HG02938 (cell line): Measurements from ENCODE around the gene KCNK15.

Experiments
- ATAC-seq: cut with Tn5 transposase; IDR thresholded peaks from one replicate; pipeline ENCODE4 v1.9.1; 2021; ENCODE audit warnings: mild to moderate bottlenecking, moderate library complexity; ENCODE audit not compliant: unreplicated experiment

KCNK15 gene

DNA sequence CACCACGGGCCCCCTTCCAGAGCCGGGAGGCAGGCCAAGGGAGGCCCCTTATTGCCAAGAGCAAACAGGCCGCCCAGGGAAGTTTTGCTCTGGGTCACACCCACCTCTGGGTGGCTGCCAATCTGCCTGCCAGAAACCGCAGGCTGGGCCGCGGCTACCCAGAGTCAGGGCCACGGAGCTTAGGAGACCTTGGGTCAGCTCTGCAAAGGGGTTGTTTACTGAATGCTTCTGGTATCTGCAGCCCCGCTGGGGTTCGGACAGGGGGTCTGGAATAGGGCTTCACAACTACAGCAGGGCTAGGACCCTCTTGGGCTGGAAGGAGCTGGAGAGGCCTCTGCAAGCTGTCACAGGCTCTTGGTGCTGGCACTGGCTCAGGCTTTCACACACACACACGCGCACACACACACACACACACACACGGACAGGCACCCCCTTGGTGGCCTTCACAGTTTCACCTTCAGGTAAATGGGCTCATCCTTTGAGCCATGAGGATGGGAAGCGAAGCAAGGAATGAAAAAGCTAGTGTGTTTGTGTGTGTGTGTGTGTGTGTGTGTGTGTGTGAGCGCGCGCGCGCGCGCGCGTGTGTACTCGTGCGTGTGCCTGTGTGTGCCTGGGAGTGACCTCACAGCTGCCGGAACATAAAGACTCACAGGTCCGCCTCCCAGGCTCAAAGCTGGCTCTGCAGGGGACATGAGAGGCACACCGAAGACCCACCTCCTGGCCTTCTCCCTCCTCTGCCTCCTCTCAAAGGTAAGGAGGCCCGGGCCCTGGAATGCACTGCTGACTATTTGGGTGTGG is 30.8 kb upstream of the KCNK15 start, which contains the start of gene CCN5:
Gene CCN5, plus strand, starts transcription at position 669 of the 798 bp plus-strand sequence. Its CDS starts 22 bp downstream, at position 691.
- ATAC-seq = no peak

DNA sequence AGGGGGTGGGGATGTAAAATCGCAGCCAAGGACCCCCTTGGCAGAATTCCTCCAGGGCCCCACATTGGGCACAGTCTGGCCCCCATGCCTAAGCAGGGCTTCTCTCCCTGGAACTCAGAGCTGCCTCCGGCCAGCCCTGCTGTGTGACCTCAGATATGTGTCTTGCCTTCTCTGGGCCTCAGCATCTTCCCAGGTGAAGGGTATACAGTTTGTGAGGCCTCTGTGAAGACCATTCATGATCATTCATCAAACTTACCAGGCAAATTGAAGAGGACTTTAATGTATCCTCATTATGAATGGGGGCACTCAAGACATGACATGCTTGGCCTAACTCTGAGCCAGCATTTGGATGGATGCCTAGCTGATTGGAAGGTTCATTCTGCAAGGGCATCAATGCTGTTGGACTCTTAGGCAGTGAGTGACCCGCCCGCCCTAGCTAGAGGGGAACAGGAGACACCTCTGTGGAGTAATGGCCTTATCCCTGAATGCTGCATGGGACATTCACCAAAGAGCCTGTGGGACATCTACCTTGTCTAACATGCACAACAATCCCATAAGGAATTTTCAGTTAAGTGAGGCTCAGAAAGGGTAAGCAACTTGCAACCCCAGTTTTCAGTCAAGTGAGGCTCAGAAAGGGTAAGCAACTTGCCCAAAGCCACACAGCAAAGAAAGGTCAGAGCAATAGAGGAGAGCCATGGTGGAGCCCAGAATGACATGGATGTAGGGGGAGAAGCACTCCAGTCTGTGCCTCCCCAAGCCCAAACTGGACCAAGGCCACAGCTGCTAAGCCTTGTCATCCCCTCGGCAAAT is 30.0 kb upstream of the KCNK15 start:
- ATAC-seq = no peak

DNA sequence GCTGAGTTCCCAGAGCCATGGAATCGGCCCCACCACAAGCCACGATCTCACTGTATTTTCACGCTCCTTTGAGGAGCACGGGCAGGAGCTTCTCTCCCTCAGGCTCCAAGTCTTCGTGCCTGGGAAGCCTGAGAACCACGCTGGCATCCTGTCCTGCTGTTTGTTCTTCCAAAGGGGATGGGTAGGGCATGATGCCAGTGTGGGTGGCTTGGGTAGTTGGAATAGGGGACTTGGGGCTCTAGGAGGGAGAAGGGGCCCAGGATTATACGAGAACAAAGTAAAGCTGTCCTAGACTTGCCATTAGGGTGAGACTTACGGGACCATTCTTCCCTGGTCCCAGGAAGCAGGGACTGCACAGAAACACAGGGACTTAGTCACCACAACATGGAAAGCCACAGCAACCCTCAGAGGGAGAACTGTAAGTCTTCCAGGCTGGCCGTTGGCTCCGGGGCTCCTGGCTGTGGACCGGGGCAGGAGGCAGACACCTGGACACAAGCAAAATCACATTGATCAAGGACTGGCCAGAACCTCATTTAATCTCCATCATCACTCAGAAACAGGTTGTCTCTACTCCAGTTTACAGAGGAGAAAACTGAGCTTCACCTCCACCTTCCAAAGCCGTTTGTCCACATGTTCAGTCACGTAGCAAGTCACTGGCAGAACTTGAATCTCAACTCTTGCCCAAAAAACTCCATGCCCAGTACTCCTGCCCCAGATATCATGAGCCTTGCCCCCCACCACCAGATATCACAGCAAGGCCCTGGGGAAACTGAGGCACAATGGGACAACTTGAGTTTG is 29.2 kb upstream of the KCNK15 start:
- ATAC-seq = no peak

DNA sequence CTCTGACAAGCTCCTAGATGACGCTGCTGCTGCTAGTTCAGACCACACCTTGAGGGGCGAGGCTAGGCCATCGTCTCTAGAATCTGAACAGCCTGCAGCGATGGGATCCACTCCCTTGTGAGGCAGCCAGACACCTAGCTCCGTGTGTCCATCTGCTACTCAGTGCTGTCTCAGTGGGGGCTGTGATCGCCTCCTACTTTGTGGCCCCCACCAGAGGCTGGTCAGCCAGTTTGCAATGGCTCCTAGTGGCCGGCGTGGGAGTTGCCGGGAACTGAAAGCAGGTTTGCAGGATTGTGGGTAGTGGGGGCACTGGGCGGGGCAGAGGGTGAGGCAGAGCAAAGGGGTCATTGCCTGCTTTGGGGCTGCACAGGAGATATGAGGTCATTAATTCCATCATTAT is 27.7 kb upstream of the KCNK15 start:
- ATAC-seq = no peak

DNA sequence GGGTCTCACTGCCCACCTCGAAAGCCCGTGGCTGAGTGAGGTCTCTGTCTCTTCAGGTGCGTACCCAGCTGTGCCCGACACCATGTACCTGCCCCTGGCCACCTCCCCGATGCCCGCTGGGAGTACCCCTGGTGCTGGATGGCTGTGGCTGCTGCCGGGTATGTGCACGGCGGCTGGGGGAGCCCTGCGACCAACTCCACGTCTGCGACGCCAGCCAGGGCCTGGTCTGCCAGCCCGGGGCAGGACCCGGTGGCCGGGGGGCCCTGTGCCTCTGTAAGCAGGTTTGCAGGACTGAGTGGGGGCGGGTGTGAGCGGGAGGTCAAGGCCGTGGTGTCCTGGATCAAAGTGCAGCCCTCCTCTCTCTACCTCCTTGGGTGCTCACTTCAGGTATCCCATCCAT is 25.8 kb upstream of the KCNK15 start:
- ATAC-seq = no peak

DNA sequence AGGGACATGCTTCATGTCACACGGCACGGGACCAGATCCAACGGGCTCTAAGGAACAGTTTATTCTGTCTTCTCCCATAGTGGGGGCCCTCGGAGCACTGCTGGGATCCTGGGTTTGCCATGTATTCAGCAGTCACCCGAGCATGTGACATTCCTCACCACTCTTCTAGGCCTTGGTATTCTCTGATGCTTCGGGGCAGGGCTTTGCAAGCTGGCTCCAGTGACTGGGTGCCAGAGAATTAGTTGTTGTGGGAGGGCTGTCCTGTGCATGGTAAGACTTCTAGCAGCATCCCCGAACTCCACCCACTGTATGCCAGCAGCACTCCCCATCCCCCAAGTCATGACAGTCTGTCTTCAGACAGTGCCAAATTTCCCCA is 25.1 kb upstream of the KCNK15 start:
- ATAC-seq = no peak

DNA sequence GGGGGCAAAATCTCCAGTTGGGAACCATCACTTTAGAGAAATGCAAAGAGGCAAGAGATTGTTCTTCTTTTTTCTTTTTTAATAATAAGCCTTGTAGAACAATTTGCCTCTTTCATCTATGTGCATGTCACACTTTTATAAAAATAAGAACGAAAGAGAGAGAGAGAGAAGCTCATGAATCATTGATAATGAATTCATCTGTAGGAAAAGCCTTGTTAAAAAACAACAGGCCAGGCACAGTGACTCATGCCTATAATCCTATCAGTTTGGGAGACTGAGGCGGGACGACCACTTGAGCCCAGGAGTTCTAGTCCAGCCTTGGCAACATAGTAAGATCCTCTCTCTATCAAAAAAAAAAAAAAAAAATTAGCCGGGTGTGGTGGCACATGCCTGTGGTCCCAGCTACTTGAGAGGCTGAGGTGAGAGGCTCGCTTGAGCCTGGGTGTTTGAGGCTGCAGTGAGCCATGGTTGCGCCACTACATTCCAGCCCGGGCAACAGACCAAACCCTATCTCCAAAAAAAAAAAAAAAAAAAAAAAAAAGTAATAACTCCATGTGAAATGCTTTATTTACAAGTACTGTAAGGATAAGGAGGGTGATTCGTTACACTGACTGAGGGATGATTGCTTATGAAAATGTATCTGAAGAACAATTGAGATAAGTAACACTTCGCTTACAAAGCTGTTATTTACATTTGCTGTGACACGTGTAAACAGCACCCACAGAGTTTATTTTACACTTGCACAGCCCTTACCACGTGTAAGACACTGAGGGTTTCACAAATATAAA is 24.5 kb upstream of the KCNK15 start:
- ATAC-seq = no peak

DNA sequence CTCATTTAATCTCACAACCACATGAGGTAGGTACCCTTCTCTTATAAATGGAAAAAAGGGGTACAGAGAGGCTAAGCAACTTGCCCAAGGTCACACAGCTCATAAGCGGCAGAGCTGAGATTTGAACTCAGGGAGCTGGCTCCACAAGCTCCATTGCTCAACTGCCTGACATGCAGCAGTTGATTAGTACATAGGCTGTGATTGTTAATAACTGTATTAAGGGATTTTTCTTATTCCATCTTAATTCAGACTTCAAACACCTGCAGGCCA is 23.9 kb upstream of the KCNK15 start:
- ATAC-seq = no peak

DNA sequence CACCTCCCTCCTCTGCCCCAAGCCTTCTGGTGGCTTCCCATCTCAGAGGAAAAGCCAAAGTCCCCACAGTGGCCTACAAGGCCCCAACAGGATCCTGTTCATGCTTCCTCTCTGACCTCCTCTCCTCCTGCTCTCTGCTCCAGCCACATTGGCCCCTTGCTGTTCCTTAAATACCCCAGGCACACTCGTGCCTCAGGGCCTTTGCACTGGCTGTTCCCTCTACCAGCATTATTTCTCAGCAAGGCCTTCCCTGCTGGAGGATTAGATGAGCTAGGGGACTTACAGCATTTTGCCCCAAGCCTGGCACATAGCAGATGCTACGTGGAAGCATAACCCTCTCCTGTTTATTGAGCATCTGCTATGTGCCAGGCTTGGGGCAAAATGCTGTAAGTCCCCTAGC is 22.7 kb upstream of the KCNK15 start:
- no peak for ATAC-seq

DNA sequence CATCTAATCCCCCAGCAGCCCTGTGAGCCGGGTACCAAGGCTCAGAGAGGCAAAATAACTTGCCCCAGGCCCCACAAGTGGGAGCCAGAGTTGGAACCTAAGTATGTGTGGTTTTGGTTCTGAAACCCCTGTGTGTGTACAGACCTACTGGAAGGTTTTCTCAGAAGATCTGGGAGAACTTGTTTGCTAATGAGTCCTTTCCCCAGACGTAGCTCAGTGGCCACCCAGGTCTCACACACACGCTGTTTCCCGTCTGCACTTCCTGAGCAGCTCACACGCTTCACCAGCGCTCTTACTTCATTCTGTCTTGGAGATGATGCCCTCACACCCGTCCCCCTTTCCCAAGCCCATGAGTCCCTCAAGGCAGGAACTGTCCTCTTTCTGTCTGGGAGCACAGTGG is 22.3 kb upstream of the KCNK15 start:
- ATAC-seq = no peak

DNA sequence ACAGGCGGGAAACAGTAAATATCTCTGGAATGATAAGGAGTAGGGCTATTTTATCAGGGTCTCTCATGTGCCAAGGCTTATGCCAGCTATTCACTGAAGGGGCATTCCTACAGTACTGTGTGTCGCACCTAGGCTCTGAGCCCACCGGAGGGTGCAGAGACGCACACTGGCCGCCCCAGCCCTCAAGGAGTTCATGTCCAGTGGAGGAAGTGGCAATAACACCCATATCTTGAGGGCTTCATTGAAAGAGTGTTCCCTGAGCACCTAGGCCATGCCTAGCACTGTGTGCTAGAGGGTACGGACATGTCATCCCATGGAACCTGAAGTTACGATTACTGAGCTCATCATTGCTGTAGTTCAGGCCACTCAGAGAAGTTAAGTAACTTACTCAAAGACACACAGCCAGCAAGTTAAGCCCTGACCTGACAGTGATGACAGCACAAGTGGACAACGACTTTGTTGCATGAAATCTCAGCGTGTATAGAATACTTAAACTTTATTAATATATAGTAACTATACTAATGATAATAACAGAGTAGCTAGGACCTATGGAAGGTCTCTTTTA is 21.8 kb upstream of the KCNK15 start:
- ATAC-seq = no peak

DNA sequence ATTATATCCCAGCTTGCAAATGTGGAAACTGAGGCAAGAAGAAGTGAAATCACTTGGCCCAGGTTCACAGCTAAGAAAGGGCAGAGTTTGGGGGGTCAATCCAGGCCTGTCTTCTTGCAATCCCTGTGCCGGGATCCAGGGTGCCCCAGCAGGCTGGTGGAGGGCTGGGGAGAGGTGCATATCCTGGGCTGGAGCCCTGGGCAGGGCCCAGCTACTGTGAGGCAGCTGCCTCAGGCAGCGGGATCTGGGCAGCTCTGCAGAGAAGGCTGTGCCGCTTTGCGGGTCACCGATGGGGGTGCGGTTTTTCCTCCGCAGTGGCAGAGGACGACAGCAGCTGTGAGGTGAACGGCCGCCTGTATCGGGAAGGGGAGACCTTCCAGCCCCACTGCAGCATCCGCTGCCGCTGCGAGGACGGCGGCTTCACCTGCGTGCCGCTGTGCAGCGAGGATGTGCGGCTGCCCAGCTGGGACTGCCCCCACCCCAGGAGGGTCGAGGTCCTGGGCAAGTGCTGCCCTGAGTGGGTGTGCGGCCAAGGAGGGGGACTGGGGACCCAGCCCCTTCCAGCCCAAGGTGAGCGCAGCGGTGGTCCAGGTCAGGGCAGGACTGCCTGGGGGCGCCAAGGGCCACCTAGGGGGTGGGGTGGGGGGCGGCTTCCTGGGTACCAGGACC is 21.1 kb upstream of the KCNK15 start:
- ATAC-seq = no peak

DNA sequence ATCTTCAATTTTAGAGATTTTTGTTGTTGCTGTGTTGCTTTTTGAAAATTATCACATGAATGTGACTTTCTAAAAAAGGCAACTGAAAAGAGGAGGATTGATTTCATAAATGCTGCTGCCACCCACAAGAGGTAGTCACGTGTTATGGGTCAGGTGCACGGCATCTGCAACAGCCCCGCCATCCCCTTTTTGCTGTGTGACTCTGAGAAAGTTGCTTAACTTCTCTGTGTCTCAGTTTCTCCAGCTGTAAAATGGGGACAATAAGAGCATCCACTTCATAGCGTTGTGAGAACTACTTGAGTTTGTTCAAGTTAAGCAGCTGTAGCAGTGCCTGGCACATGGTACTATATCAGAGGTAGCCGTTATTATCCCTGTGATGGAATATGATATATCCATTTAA is 19.8 kb upstream of the KCNK15 start:
- ATAC-seq = no peak

DNA sequence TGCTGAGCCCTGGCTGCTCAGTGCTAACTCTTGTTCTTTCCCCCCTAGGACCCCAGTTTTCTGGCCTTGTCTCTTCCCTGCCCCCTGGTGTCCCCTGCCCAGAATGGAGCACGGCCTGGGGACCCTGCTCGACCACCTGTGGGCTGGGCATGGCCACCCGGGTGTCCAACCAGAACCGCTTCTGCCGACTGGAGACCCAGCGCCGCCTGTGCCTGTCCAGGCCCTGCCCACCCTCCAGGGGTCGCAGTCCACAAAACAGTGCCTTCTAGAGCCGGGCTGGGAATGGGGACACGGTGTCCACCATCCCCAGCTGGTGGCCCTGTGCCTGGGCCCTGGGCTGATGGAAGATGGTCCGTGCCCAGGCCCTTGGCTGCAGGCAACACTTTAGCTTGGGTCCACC is 18.6 kb upstream of the KCNK15 start:
- ATAC-seq = no peak

DNA sequence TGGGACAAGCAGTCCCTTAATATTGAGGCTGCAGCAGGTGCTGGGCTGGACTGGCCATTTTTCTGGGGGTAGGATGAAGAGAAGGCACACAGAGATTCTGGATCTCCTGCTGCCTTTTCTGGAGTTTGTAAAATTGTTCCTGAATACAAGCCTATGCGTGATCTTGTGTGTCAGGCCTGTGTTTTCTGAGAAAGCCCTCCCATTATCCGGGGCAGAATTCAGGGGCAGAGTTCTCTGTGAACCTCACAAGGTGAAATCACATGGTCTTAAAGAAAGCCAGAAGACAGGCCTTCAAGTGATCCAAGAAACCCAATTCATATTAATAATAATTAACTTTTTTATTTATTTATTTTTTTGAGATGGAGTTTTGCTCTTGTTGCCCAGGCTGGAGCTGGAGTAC is 18.0 kb upstream of the KCNK15 start:
- no peak for ATAC-seq

DNA sequence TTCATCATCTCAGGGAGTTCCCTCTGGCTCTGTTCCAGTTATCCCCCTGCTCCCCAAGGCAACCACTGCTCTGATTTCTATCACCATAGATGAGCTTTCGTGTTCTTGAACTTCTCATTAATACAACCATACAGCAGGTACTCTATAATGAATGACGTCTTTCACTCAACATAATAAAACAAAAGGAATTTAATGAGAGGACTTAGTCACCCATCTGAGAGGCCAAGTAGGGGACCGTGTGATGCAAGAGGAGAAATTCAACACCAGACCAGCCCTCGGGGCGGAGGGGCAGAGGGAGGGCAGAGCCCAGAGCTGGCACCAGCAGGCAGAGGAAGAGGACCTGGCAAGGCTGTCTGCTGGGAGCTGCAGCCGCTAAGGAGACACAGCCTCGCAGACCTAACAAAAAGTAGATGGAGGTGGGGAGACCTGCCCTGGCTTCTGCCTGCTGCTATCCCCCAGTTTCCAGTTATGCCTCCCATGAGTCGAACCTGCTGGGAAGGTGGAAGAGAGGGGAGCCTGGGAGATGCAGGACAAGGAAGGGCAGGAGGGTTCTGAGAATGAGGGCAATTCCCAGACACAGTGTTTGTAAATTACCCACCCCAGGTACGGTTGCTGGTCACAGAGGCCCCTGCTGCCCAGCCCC is 16.7 kb upstream of the KCNK15 start:
- no peak for ATAC-seq

DNA sequence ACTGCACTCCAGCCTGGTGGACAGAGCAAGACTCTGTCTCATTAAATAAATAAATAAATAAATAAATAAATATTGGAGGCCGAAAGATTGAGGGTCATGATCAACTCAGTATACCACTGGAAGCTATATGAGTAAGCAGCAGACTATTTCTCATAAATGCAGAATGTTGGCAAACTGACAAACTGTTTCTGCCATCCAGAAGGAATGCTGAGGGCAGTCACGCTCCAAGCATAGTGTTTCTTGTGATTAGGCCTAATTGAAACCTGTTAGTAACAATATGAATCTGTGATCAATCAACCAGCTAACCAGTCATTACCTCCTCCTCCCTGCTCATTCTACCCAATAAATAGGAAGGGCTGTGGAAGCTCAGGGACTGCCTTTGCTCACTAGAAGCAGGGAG is 15.2 kb upstream of the KCNK15 start:
- no peak for ATAC-seq

DNA sequence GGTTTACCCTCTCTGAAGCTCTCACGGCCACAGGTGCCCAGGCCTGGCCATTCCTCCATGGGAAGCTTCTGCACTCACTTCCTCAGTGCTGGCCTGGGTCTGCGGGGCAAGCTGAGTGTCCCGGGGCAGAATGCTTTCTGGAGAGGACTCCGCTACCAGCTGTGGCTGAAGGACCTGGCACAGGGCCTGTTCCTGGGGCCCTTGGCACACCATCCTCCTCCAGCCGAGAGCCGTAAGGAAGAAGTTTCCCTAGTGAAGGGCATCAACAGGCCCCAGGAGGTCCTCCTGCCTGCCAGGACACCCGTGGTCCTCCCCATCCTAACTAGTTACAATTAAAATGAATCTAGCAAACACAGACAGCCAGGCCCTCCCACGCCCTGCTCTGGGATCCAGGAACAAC is 14.0 kb upstream of the KCNK15 start:
- no peak for ATAC-seq

DNA sequence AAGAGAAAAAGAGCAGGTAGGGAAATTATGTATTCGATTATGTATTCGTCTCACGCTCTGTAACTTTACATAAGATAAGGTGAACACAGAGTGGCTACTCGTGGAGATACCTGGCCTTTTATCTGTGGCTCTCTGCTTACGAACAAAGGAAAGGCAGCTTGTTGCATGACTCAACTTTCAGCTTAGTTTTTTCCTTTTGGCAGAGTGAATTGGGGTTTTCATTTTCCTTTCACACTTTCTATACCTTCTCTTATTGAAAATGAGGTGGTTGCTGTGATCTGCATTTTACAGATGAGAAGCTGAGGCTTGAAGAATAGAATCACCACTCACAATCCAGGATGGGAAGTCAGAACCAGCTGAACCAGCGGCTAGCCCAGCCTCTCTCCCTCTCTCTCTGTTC is 13.3 kb upstream of the KCNK15 start:
- no peak for ATAC-seq
